Ascending aorta (tissue), 2 donors: ENCODE measurements around the gene MAGEB18. TPM values are rescaled to one million over a fixed set of nuclear protein-coding genes. Genes with fewer than 3 reads are reported as not detected.

Experiments
- DNase-seq, 2 donors: peaks; one replicate each; pipeline ENCODE4 v3.0.0-alpha.2; 2019; ENCODE audit warnings: low spot score in 2 of 2
- H3K27ac ChIP-seq, 2 donors: fragments of 200-600 bp; sonication (generic); one replicate each; pipeline ENCODE4 v1.5.1; 2016 to 2017; ENCODE audit warnings: mild to moderate bottlenecking in 1 of 2
- H3K27me3 ChIP-seq: fragments of 200-600 bp; sonication (generic); one replicate; pipeline ENCODE4 v1.5.1; 2017
- H3K36me3 ChIP-seq, 2 donors: fragments of 200-600 bp; sonication (generic); one replicate each; pipeline ENCODE4 v1.5.1; 2016
- H3K4me1 ChIP-seq, 2 donors: fragments of 200-600 bp; sonication (generic); one replicate each; pipeline ENCODE4 v1.5.1; 2016 to 2017; ENCODE audit warnings: mild to moderate bottlenecking in 1 of 2
- H3K4me3 ChIP-seq, 2 donors: fragments of 200-600 bp; sonication (generic); one replicate each; pipeline ENCODE4 v1.5.1; 2016 to 2017; ENCODE audit warnings: mild to moderate bottlenecking in 1 of 2
- H3K9me3 ChIP-seq, 2 donors: fragments of 200-600 bp; sonication (generic); one replicate each; pipeline ENCODE4 v1.5.1; 2016
- intact Hi-C: fragments of 100-400 bp; cut with DNase I; formaldehyde crosslinking; loops from one replicate; pipeline ENCODE4 v1.15.1; 2023
- total RNA-seq: library from RNA; depleted of rRNA; stranded (reverse); fragments of >200 nt; gene quantifications from one replicate; pipeline ENCODE4 v1.1.0, GENCODE V29; 2016
- TF ChIP-seq, protein P1 (sequence below), 3 experiments: fragments of 200-600 bp in 2 of 3; fragments of 450-650 bp in 1 of 3; sonication (generic) in 2 of 3; IDR thresholded peaks; one replicate each; pipeline ENCODE4 v1.5.1; 2016 to 2019; ENCODE audit warnings: antibody characterized with exemption in 3 of 3, mild to moderate bottlenecking in 1 of 3, moderate library complexity in 1 of 3

MAGEB18 gene
- not detected for total RNA-seq

GRCh38 chrX:26138274-26138673, at the start of gene MAGEB18:
TSS of gene MAGEB18 (plus strand) at chrX:26138343. CDS start at chrX:26138986, 643 bp downstream.
- H3K9me3 ChIP-seq: no peaks in the 10 kb centered on the region
- no peak within 1 kb of the TSS for H3K4me3 ChIP-seq
- H3K36me3 ChIP-seq: no peaks in the 10 kb centered on the region
- H3K27ac ChIP-seq: no peak within 1 kb of the TSS
- DNase-seq: no peak
- intact Hi-C loops: no loop called here
- TF ChIP-seq, protein P1, sequence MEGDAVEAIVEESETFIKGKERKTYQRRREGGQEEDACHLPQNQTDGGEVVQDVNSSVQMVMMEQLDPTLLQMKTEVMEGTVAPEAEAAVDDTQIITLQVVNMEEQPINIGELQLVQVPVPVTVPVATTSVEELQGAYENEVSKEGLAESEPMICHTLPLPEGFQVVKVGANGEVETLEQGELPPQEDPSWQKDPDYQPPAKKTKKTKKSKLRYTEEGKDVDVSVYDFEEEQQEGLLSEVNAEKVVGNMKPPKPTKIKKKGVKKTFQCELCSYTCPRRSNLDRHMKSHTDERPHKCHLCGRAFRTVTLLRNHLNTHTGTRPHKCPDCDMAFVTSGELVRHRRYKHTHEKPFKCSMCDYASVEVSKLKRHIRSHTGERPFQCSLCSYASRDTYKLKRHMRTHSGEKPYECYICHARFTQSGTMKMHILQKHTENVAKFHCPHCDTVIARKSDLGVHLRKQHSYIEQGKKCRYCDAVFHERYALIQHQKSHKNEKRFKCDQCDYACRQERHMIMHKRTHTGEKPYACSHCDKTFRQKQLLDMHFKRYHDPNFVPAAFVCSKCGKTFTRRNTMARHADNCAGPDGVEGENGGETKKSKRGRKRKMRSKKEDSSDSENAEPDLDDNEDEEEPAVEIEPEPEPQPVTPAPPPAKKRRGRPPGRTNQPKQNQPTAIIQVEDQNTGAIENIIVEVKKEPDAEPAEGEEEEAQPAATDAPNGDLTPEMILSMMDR (IDR thresholded peaks at IDR 0.05): no peak
- no peaks in the 10 kb centered on the region for H3K27me3 ChIP-seq
- H3K4me1 ChIP-seq: no peaks in the 10 kb centered on the region

GRCh38 chrX:26100421-26100920, 37.7 kb upstream of the MAGEB18 start:
- intact Hi-C loops: no loop called here
- Histone ChIP-seq H3K27ac (no peak overlapping the region), H3K36me3 (no peaks in the 10 kb centered on the region), H3K9me3 (no peaks in the 10 kb centered on the region), H3K4me1 (no peaks in the 10 kb centered on the region), H3K4me3 (no peak overlapping the region), H3K27me3 (no peaks in the 10 kb centered on the region)
- TF ChIP-seq, protein P1 (IDR thresholded peaks at IDR 0.05): no peak
- no peak for DNase-seq

DNA sequence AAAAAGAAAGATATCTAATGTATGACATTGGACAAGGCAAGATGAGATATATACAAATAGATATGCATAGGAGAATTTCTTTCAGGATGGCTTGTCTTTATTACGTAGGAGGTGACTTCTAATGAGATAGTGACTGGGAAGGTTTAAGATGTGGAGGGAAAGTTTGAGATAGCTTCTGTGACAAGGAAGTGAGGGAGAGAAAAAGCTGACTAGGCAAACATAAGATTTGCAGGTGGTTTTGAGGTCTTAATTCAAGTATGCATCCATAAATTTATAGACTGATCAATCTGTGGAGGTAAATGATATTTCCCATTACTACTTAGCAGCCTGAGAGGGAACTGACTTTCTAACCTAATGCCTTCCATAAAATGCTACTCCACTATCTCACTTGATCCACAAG, 29.0 kb upstream of the MAGEB18 start:
- no peak overlapping the region for H3K4me3 ChIP-seq
- no peak for DNase-seq
- H3K9me3 ChIP-seq: no peaks in the 10 kb centered on the region
- no peaks in the 10 kb centered on the region for H3K36me3 ChIP-seq
- intact Hi-C loops: no loop called here
- no peaks in the 10 kb centered on the region for H3K4me1 ChIP-seq
- TF ChIP-seq, protein P1 (IDR thresholded peaks at IDR 0.05): no peak
- H3K27me3 ChIP-seq: no peaks in the 10 kb centered on the region
- no peak overlapping the region for H3K27ac ChIP-seq

GRCh38 chrX:26146024-26146423, 7.9 kb downstream of the MAGEB18 start:
- TF ChIP-seq, protein P1 (IDR thresholded peaks at IDR 0.05): no peak
- no peaks in the 10 kb centered on the region for H3K36me3 ChIP-seq
- no peaks in the 10 kb centered on the region for H3K27me3 ChIP-seq
- no peak overlapping the region for H3K4me3 ChIP-seq
- no peaks in the 10 kb centered on the region for H3K4me1 ChIP-seq
- no peaks in the 10 kb centered on the region for H3K9me3 ChIP-seq
- no peak for DNase-seq
- H3K27ac ChIP-seq: no peak overlapping the region
- intact Hi-C loops: no loop called here

DNA sequence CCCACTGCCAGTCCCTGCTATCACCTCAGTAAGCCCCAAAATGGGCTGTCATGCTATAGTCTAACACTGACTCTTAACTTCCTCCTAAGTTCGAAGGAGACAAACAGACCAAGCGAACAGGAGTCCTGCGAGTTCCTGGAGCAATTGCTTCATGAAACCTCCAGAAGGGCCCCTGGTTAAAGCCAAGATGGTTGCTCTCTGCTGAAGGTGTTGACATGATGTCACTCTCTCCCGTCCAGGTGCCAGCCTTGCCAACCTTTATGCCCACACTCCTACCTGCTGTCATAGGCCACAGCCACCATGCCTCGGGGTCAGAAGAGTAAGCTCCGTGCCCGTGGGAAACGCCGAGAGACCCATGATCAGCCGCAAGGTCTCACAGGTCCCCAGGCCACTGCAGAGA, 22.2 kb downstream of the MAGEB18 start, which contains the start of gene MAGEB6B:
Gene MAGEB6B (plus strand): TSS at position 301 of the 400 bp plus-strand sequence. CDS start 0 bp downstream, at position 301.
- no peak within 1 kb of the TSS for H3K27ac ChIP-seq
- H3K9me3 ChIP-seq: no peaks in the 10 kb centered on the region
- no peak within 1 kb of the TSS for H3K4me3 ChIP-seq
- no peaks in the 10 kb centered on the region for H3K4me1 ChIP-seq
- no peaks in the 10 kb centered on the region for H3K36me3 ChIP-seq
- DNase-seq: no peak
- TF ChIP-seq, protein P1 (IDR thresholded peaks at IDR 0.05): no peak
- intact Hi-C loops: no loop called here
- H3K27me3 ChIP-seq: no peaks in the 10 kb centered on the region

Other genes starting within 250 kb of the MAGEB18 start
- not detected for gene MAGEB6B, start 22.3 kb downstream of the MAGEB18 start, total RNA-seq
- gene MAGEB6, start 54.1 kb downstream of the MAGEB18 start, total RNA-seq: not detected
- not detected for gene MAGEB5, start 77.8 kb downstream of the MAGEB18 start, total RNA-seq